ENCODE results near the gene EFHD1.
A peak's percentile ranks its signal among the peaks of the same experiment; 100 is the strongest.

The EFHD1 gene

GRCh38 chr2:232641153-232641848, 7.9 kb downstream of the EFHD1 start:
- no peak for DNase-seq

GRCh38 chr2:232643147-232643425, 9.7 kb downstream of the EFHD1 start:
- no peak for DNase-seq
- in situ Hi-C loops (cut with HindIII; ENCODE audit: low pct_ligation_motif_present, low pct_unique_long_range_greater_than_20kb, low sequenced_read_pairs) = no loop called here

More at GRCh38 chr2:232641153-232641848, 7.9 kb downstream of the EFHD1 start:
- in situ Hi-C loops (cut with HindIII; ENCODE audit: low pct_ligation_motif_present, low pct_unique_long_range_greater_than_20kb, low sequenced_read_pairs) = no loop called here

- in situ Hi-C loops (cut with HindIII; ENCODE audit: low pct_ligation_motif_present, low pct_unique_long_range_greater_than_20kb, low sequenced_read_pairs) = no loop called here
Measured at GRCh38 chr2:232643813-232644347, 10.5 kb downstream of the EFHD1 start.

GRCh38 chr2:232645061-232645460, 11.7 kb downstream of the EFHD1 start:
- no peak for DNase-seq
- in situ Hi-C loops (cut with HindIII; ENCODE audit: low pct_ligation_motif_present, low pct_unique_long_range_greater_than_20kb, low sequenced_read_pairs) = no loop called here

More at GRCh38 chr2:232643813-232644347, 10.5 kb downstream of the EFHD1 start:
- no peak for DNase-seq

GRCh38 chr2:232646726-232647125, 13.3 kb downstream of the EFHD1 start:
- DNase-seq = no peak
- in situ Hi-C loops (cut with HindIII; ENCODE audit: low pct_ligation_motif_present, low pct_unique_long_range_greater_than_20kb, low sequenced_read_pairs) = no loop called here

DNA sequence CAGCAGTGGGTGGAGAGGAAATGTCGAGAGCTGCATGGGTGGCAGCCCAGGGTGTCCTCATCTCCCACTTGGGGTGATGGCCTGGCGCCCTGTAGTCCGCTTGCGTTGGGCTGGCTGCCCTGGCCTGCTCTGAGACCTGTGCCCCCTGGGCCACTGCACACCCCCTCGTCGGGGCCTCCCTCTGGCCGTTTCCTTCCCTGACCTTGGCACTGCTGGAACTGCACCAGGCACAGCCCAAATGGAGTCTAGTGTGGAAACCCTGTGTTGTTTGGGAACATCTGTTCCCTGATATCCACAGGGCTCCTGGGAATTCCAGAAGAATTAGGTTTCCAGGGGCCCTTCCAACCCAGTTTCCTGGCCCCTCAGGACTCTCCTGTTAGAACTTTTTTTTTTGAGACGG, 13.9 kb downstream of the EFHD1 start:
- in situ Hi-C loops (cut with HindIII; ENCODE audit: low pct_ligation_motif_present, low pct_unique_long_range_greater_than_20kb, low sequenced_read_pairs) = no loop called here
- DNase-seq = no peak

DNA sequence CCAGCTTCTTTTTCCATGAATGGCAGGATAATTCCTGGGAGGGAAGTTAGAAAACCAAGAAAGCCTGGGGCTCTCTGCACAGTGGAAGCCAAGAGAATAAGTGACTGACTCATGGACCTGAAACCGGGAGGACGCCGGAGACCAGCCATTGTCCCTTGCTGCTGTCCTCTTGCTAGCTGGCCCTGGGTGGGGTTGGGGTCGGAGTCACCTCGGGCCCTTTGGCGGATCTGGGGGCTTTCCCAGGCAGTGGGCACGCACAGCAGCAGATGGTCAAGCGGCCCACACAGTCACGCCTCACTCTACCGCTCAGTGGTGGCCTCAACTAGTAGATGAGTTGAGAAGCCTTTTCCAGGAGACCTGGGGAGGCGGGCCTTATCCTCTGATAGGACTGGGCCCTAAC, 15.6 kb downstream of the EFHD1 start:
- no peak for DNase-seq
- in situ Hi-C loops (cut with HindIII; ENCODE audit: low pct_ligation_motif_present, low pct_unique_long_range_greater_than_20kb, low sequenced_read_pairs) = no loop called here

DNA sequence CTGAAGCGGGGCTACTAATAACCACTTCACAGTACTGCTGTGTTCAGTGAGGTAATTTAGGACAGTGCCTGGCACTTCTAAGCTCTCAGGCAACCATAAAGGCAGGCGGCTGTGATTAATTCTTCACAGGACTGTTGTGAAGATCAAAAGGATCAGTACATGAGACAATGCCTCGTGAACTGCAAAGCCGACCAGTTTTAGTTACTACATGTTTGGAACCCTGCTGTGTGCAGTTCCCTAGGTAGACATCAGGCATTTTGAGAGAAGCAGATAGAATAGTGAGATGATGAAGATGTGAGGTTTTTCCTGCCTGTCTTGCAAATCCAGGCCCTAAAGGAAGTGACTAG, 19.1 kb downstream of the EFHD1 start:
- in situ Hi-C loops (cut with HindIII; ENCODE audit: low pct_ligation_motif_present, low pct_unique_long_range_greater_than_20kb, low sequenced_read_pairs) = no loop called here
- DNase-seq = no peak

- in situ Hi-C loops (cut with HindIII; ENCODE audit: low pct_ligation_motif_present, low pct_unique_long_range_greater_than_20kb, low sequenced_read_pairs) = no loop called here
- DNase-seq = no peak
Measured at GRCh38 chr2:232653441-232653840, 20.0 kb downstream of the EFHD1 start.

DNA sequence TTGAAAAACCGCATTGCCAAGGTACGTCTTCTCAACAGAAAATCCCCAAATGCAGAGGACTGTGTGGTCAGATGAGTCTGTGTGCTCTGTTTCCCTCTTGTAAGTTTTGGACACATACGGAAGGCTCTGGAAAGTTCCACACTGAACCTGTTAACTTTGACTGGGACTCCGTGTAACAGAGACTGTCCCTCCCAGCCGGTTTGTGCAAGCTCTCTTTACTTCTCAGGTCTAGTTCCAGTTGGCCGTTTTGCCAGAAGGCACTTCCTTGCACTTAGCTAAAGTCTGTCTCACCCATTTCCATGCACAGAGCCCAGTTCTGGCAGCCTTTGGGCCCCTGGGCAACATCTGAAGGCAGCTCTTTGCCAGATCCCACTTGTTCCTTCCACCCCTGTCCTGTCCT, 22.0 kb downstream of the EFHD1 start:
- DNase-seq = no peak
- in situ Hi-C loops (cut with HindIII; ENCODE audit: low pct_ligation_motif_present, low pct_unique_long_range_greater_than_20kb, low sequenced_read_pairs) = no loop called here

- DNase-seq = no peak
- in situ Hi-C loops (cut with HindIII; ENCODE audit: low pct_ligation_motif_present, low pct_unique_long_range_greater_than_20kb, low sequenced_read_pairs) = no loop called here
Measured at GRCh38 chr2:232658217-232658785, 24.9 kb downstream of the EFHD1 start.

DNA sequence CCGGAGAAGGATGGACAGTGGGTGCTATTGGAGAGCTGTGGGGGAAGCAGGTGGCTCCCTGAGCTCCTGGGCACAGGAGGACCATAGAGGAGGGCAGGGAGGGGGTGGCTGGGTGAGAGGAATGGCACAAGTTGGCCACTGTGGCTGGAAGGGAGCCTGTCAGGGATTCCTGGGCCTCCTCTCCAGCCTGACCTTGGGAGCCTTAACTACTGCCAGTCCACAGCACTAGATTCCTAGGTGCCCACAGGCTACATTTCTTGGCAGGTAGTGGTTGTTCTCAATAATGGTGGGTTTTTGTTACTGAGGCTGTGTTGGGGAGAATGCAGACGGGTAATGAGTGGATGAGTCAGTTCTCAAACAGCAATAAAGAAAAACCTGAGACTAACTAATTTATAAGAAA, 26.0 kb downstream of the EFHD1 start:
- DNase-seq = no peak
- in situ Hi-C loops (cut with HindIII; ENCODE audit: low pct_ligation_motif_present, low pct_unique_long_range_greater_than_20kb, low sequenced_read_pairs) = no loop called here

DNA sequence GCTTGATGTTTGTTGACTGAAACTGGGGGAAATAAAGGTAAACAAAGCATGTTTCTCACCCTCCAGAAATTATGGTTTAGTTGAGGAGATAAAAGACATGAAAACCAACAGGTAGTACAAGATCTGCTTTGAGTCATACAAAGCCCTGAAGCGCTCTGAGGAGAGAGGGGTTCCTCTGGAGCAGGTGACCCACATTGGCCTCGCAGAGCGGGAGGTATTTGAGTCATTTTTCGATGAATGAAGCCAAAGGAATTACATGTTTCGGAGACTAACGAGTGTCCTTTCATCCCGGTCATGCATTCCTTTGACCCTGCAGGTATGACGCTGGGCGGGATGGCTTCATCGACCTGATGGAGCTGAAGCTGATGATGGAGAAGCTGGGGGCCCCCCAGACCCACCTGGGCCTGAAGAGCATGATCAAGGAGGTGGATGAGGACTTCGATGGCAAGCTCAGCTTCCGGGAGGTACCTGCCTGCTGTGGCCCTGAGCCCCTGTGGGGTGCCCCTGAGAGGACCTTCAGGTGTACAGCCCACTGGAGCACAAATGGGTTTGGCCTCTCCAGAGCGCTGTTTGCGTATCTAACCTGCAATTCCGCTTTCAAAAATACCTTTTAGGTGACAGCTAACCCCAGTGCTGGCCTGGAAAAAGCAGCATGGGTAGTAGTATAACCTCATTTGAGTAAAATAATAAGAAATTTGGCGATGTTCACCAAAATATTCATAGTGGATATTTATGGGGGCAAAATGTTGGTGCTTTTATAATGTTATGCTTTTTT, 29.3 kb downstream of the EFHD1 start:
- in situ Hi-C loops (cut with HindIII; ENCODE audit: low pct_ligation_motif_present, low pct_unique_long_range_greater_than_20kb, low sequenced_read_pairs) = no loop called here
- DNase-seq = no peak

DNA sequence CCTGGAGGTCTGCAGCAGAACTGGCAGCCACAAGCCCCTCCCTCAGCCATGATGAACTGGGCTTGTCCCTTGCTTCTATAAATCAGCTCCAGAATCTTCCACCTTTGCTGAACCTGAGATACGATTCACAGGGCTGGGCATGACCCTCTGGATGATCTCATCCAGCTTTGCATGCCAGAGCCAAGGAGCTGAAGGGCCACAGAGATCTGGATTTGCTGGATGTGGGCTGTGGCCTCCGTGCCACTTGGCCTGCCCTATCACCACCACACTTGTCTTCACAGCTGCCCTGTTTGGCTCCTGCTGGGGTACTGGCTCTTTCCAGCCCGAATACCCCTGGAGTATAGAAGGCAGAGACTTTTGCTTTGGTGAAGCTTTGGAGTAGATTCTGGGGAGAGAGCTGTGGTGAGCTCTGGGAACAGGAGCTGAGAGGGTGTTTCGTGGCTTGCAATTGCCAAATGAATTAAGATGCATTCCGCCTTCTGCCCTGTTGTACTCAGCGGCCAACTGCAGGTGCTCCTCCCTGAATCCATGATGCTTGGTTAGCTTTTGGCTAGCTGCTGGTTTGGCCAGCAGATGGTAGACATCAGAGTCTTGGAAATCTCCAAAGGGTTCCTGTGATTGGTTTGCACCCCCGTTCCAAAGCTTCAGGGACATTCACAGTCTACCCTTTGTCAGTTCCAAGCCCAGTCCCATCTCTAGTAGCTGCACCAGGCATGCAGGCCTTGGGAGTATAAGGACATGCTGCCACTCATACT, 32.8 kb downstream of the EFHD1 start:
- no peak for DNase-seq
- in situ Hi-C loops (cut with HindIII; ENCODE audit: low pct_ligation_motif_present, low pct_unique_long_range_greater_than_20kb, low sequenced_read_pairs) = no loop called here

GRCh38 chr2:232667989-232668583, 34.7 kb downstream of the EFHD1 start:
- DNase-seq = no peak
- in situ Hi-C loops (cut with HindIII; ENCODE audit: low pct_ligation_motif_present, low pct_unique_long_range_greater_than_20kb, low sequenced_read_pairs) = no loop called here

DNA sequence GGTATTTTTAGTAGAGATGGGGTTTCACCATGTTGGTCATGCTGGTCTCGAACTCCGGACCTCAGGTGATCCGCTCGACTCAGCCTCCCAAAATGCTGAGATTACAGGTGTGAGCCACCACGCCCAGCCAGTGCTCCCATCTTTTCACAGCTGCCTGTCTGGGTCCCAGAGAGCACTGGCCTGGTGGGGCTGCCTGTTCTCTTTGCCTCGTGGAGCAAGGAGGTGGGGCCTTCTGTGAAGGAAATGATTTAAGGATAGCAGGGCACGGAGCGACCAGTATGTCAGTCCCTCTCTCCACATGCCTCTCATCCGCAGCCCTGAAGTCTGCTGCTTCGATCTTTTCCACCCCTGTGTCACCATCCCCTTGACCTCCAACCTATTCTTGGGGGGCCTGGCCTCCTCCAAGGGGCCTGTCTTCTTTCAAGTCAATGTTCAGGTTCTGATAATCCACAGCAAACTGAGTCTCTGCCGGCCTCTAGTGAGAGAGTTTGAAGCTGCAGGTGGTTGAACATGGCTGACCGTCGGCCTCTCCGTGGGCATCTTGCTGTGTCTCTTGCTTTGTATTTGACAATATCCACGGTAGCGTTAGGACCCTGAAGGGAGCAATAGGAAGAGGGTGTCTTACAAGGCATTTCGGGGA, 35.5 kb downstream of the EFHD1 start:
- DNase-seq = peak; percentile 35

DNA sequence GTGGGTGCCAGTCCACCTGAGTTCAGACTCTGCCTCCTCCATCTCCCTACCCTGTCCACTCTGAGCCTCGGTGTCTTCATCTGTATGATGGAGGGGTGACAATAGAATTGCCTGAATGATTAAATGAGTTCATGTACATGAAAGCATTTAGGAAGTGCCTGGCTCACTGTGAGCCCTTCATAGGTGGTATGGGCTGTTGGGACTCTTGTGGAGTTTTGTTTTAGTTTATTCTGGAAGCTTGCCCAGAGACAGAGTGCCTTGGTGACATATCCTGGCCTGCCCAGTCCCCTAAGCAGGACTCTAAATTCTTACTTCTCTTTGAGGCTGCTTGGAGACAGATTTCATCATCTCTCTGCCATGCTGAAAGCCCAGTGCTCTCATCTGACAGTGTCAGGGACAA, 39.2 kb downstream of the EFHD1 start:
- in situ Hi-C loops (cut with HindIII; ENCODE audit: low pct_ligation_motif_present, low pct_unique_long_range_greater_than_20kb, low sequenced_read_pairs) = no loop called here
- no peak for DNase-seq

More for the DNA sequence above, 35.5 kb downstream of the EFHD1 start:
- in situ Hi-C loops (cut with HindIII; ENCODE audit: low pct_ligation_motif_present, low pct_unique_long_range_greater_than_20kb, low sequenced_read_pairs) = no loop called here

DNA sequence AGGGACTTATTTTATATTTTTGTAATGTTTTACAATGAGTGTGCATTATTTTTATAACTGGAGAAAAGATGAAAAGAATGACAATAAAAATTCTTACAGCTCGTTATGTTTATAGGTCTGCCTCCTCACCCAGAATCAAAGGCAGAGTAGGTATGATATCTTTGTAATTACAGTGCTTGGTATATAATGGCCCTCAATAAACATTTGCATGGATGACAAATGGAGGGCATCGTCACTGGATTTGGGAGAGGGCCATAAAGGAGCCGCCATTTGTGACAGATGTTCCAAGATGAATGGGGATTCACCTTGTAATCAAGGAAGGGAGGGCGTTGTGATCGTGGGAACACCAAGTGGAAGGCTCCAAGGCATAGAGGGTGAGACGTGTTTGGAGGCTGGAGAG, 41.1 kb downstream of the EFHD1 start:
- no peak for DNase-seq
- in situ Hi-C loops (cut with HindIII; ENCODE audit: low pct_ligation_motif_present, low pct_unique_long_range_greater_than_20kb, low sequenced_read_pairs) = no loop called here
